ENCODE results near the gene DEF6. TPM values are rescaled to one million over a fixed set of nuclear protein-coding genes. Genes with fewer than 3 reads are reported as not detected.

Gene DEF6
- total and polyA plus RNA-seq, 8 donors, result 6.4 to 21.9 (median 8.5) TPM

GRCh38 chr6:35280903-35281302, 16.7 kb upstream of the DEF6 start:
- no peak for DNase-seq

GRCh38 chr6:35282472-35282871, 15.1 kb upstream of the DEF6 start:
- Histone ChIP-seq H3K36me3 (peaks cover 0 to 64% of the 10 kb centered on the region in 2 donors), H3K4me3 (no peak overlapping the region), H3K27ac (no peak overlapping the region), H3K4me1 (no peaks in the 10 kb centered on the region), H3K9me3 (no peaks in the 10 kb centered on the region), H3K27me3 (no peaks in the 10 kb centered on the region)
- no peak for TF ChIP-seq CTCF (IDR thresholded peaks at IDR 0.05)
- no peak for DNase-seq
- intact Hi-C loops (cut with DNase I), result no loop called here
- no peak for ATAC-seq

More at GRCh38 chr6:35280903-35281302, 16.7 kb upstream of the DEF6 start:
- intact Hi-C loops (cut with DNase I), result no loop called here
- H3K36me3 ChIP-seq, result peaks cover 0 to 48% of the 10 kb centered on the region in 2 donors
- ATAC-seq, result no peak
- H3K9me3 ChIP-seq, result no peaks in the 10 kb centered on the region
- H3K27me3 ChIP-seq, result no peaks in the 10 kb centered on the region
- no peak overlapping the region for H3K27ac ChIP-seq
- TF ChIP-seq CTCF (IDR thresholded peaks at IDR 0.05), result no peak
- no peak overlapping the region for H3K4me3 ChIP-seq
- no peaks in the 10 kb centered on the region for H3K4me1 ChIP-seq

- Histone ChIP-seq H3K9me3 (no peaks in the 10 kb centered on the region), H3K4me1 (no peaks in the 10 kb centered on the region), H3K27ac (no peak overlapping the region), H3K27me3 (no peaks in the 10 kb centered on the region), H3K4me3 (no peak overlapping the region), H3K36me3 (peaks cover 0 to 73% of the 10 kb centered on the region in 2 donors)
- no peak for DNase-seq
- no peak for TF ChIP-seq CTCF (IDR thresholded peaks at IDR 0.05)
- intact Hi-C loops (cut with DNase I), result no loop called here
- ATAC-seq, result no peak
These were observed 14.3 kb upstream of the DEF6 start for GRCh38 chr6:35283361-35283760.

- DNase-seq (no peak), ATAC-seq (no peak)
- intact Hi-C loops (cut with DNase I), result no loop called here
- Histone ChIP-seq H3K27me3 (no peaks in the 10 kb centered on the region), H3K9me3 (no peaks in the 10 kb centered on the region), H3K27ac (no peak overlapping the region), H3K4me1 (no peaks in the 10 kb centered on the region), H3K4me3 (no peak overlapping the region), H3K36me3 (peaks cover 0 to 100% of the 10 kb centered on the region in 2 donors)
- no peak for TF ChIP-seq CTCF (IDR thresholded peaks at IDR 0.05)
These were observed 9.8 kb upstream of the DEF6 start for GRCh38 chr6:35287671-35288396.

GRCh38 chr6:35288834-35289233, 8.8 kb upstream of the DEF6 start:
- ATAC-seq (no peak), DNase-seq (no peak)
- H3K4me1 ChIP-seq, result no peaks in the 10 kb centered on the region
- TF ChIP-seq CTCF (IDR thresholded peaks at IDR 0.05), result no peak
- no peaks in the 10 kb centered on the region for H3K9me3 ChIP-seq
- peaks cover 0 to 100% of the 10 kb centered on the region in 2 donors for H3K36me3 ChIP-seq
- intact Hi-C loops (cut with DNase I), result no loop called here
- no peak overlapping the region for H3K27ac ChIP-seq
- H3K27me3 ChIP-seq, result no peaks in the 10 kb centered on the region
- H3K4me3 ChIP-seq, result no peak overlapping the region

All from left lung (tissue), 10 donors.